Measurements from ENCODE around the gene PDE4B. TPM values are rescaled to one million over a fixed set of nuclear protein-coding genes. Genes with fewer than 3 reads are reported as not detected.

The PDE4B gene
- total RNA-seq, 2 experiments from 2014 or later = 26.5 to 27.7 TPM

DNA sequence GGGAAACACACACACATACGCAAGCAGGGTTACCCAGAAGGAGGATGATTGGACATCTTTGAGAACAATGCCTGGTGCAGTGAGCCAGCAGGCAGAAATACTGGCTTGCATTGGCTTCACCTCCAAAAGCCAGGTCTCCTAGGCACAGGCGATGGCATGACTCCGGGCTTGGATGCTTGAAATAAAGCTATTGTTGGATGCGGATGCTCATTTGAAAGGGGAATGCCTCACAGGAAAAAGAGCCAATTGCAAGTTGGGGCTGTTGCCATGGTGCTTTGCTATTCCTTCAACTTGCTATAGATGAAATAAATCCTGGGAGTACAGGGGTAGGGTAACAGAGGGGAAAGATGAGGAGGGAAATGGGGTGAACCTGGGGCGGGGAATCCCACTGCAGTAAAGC lies 560.6 kb downstream of the PDE4B start:
- Mint-ChIP-seq H3K36me3 (ENCODE audit: low read depth) (peaks cover 63% of the 10 kb centered on the region), H3K4me1 (peaks cover 91% of the 10 kb centered on the region), H3K27me3 (no peaks in the 10 kb centered on the region), H3K4me3 (no peak overlapping the region), H3K9me3 (peaks cover 2% of the 10 kb centered on the region), H3K27ac (no peak overlapping the region)
- no peak for DNase-seq
- CTCF ChIA-PET = interaction anchor here (1.2 to 2.7 kb wide), 4 partner anchors 12 to 100 kb away, joined by 3 to 6 read pairs (median 4); no protein-coding TSS in a partner anchor
- POLR2A ChIA-PET = no interaction called here

DNA sequence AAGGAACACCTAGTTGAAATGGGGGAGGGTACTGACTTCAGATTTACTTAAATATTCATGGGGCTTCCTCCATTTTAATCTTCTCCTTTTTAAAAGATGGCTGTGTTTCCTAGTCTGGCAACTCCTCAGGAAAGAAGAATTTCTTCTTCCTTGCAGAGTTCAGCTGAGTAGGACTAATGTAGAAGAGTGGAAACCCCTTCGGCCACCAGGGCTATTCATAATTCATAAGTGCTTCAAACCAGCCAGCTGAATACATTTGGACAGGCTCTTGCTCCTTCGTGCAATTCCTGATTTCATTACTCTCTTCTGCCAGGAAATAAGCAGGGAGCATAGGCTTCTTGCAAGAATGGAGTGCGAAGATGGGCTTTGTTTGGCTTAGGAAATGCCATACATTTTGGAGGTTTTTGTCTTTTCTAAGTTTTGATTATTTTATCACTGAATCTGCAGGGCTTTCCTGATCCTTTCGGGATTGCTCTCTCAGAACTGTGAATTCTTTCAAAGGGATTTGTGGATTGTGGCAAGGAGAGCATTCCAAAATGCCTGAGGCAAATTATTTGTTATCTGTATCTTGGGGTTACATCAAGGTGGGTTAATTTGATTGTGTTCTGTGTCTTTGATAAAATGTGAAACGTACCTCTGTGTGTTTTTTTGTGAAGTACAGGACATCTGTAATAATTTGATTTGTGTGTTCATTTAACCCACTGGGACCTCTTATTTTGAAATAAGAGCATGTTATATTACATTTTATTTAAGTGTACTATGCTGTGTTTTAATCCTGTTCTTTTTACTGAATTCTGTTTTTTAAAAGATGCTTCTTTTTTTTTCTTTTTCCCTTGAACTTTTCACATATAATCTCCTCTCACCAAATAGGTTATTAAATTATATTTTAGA lies 561.9 kb downstream of the PDE4B start:
- ChIA-PET CTCF (interaction anchor here (0.7 to 2.7 kb wide), 4 partner anchors 10 to 102 kb away, joined by 3 to 6 read pairs (median 4); no protein-coding TSS in a partner anchor), POLR2A (no interaction called here)
- no peak overlapping the region for H3K27ac Mint-ChIP-seq
- H3K4me3 Mint-ChIP-seq = no peak overlapping the region
- peaks cover 91% of the 10 kb centered on the region for H3K4me1 Mint-ChIP-seq
- DNase-seq = no peak
- no peaks in the 10 kb centered on the region for H3K27me3 Mint-ChIP-seq
- peaks cover 68% of the 10 kb centered on the region for H3K36me3 Mint-ChIP-seq (ENCODE audit: low read depth)
- H3K9me3 Mint-ChIP-seq = peaks cover 2% of the 10 kb centered on the region

DNA sequence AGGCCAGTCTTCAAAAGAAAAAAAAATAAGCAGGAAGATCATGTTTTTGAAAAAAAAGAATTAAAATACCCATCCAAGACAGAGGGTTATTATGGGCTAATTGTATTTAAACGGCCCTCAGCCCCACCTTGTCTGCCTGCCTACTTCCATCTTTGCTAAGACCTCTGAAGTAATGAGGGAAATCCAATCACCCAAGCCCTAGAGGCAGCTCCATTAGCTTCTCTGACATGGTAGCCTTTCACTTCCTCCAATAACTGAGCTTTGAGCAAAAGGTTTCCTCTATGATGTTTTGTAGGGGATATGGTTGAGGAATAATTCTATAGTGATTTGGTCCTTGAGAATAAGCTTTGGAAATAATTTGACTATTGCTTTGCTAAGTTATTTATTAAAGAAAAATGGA lies 563.1 kb downstream of the PDE4B start:
- peaks cover 88% of the 10 kb centered on the region for H3K4me1 Mint-ChIP-seq
- H3K9me3 Mint-ChIP-seq = peaks cover 2% of the 10 kb centered on the region
- ChIA-PET POLR2A (interaction anchor here (0.7 kb wide), 1 partner anchor 94 kb away, joined by 6 read pairs; no protein-coding TSS in a partner anchor), CTCF (interaction anchor here (0.8 to 2.7 kb wide), 4 partner anchors 8 to 11 kb away, joined by 3 to 10 read pairs (median 4); no protein-coding TSS in a partner anchor)
- H3K4me3 Mint-ChIP-seq = no peak overlapping the region
- no peaks in the 10 kb centered on the region for H3K27me3 Mint-ChIP-seq
- H3K36me3 Mint-ChIP-seq (ENCODE audit: low read depth) = peaks cover 74% of the 10 kb centered on the region
- DNase-seq = no peak
- no peak overlapping the region for H3K27ac Mint-ChIP-seq

DNA sequence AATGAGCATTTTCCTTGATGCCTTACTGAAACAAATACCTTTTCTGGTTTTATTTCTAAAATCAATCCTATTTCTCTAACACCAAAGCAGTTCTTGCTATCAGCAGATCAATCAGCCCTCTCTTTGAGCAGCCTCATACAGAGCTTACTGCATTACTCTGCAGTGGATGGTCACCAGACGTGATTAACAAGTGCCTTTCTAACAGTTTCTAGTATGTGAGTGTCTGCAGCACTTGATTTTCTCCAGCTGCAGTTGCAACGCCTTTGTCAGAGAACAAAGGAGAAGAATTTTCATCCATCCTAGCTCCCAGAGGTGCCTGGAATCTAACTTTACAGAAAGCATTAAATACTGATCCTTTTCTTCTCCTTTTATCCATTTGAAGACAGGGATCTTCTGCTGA lies 563.9 kb downstream of the PDE4B start:
- Mint-ChIP-seq H3K36me3 (ENCODE audit: low read depth) (peaks cover 76% of the 10 kb centered on the region), H3K27ac (no peak overlapping the region), H3K27me3 (no peaks in the 10 kb centered on the region), H3K9me3 (peaks cover 2% of the 10 kb centered on the region), H3K4me1 (peaks cover 85% of the 10 kb centered on the region), H3K4me3 (no peak overlapping the region)
- ChIA-PET POLR2A (no interaction called here), CTCF (interaction anchor here (0.8 to 2.7 kb wide), 5 partner anchors 8 to 15 kb away, joined by 3 to 10 read pairs (median 4); no protein-coding TSS in a partner anchor)
- no peak for DNase-seq

DNA sequence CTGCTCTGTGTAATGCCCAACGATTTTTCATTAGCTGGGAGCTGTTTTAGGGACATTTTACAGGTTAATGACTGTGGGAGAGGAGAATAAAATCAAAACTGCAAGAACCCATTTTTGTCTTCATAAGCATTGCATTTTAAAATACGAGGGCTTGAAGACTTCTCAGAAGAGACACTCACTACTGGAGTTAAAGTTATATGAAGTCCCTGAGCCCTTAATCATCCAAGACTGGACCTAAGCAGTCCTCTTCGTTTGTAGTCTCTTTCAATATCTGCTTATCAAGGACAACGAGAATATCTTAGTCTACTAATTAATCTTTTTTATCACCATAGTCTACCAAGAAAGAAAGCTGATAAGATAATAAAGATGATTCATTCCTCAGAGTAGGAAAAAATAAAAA lies 564.3 kb downstream of the PDE4B start:
- no peak for DNase-seq
- peaks cover 85% of the 10 kb centered on the region for H3K4me1 Mint-ChIP-seq
- H3K27ac Mint-ChIP-seq = no peak overlapping the region
- peaks cover 76% of the 10 kb centered on the region for H3K36me3 Mint-ChIP-seq (ENCODE audit: low read depth)
- H3K27me3 Mint-ChIP-seq = no peaks in the 10 kb centered on the region
- ChIA-PET POLR2A (no interaction called here), CTCF (interaction anchor here (1.3 to 2.7 kb wide), 4 partner anchors 8 to 15 kb away, joined by 3 to 10 read pairs (median 4); no protein-coding TSS in a partner anchor)
- H3K4me3 Mint-ChIP-seq = no peak overlapping the region
- peaks cover 1% of the 10 kb centered on the region for H3K9me3 Mint-ChIP-seq

DNA sequence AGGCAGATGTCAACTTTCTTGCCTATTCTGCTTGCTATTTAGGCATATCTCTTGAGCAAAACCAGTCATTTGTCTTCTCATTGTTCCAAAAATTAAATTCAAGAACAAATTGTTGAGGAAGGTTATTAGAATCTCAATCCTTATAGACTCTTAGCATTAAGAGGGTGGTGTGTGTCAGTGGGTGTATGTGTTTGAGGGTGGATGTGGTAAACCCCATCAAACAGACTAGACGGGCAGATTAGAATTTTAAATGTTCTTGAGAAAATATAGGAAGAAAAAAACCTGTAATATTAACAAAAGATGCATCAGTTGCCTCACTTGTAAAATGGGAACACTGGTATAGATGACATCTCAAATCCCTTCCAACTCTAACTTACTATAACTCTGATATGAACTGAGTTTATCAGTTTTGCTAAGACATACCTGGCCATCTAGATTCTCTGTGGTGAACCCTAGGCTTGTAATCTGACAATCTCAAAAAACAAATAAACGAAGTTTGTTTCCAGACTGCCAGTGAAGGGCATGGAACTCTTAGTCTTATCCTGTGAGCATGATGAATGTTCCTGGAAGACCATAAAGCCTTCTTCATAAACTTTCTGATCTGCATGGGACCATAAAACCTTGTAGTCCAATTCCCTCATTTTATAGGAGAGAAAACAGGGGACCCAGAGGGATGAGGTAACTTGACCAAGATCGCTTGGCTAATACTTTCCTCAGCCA lies 564.9 kb downstream of the PDE4B start:
- DNase-seq = peak; percentile 57
- peaks cover 78% of the 10 kb centered on the region for H3K36me3 Mint-ChIP-seq (ENCODE audit: low read depth)
- CTCF ChIA-PET = interaction anchor here (1.3 to 2.7 kb wide), 2 partner anchors 9 to 14 kb away, joined by 4 to 10 read pairs; no protein-coding TSS in a partner anchor
- H3K4me1 Mint-ChIP-seq = peaks cover 85% of the 10 kb centered on the region
- H3K4me3 Mint-ChIP-seq = no peak overlapping the region
- POLR2A ChIA-PET = no interaction called here
- no peaks in the 10 kb centered on the region for H3K27me3 Mint-ChIP-seq
- no peaks in the 10 kb centered on the region for H3K9me3 Mint-ChIP-seq
- peak overlapping the region; percentile 22 for H3K27ac Mint-ChIP-seq

DNA sequence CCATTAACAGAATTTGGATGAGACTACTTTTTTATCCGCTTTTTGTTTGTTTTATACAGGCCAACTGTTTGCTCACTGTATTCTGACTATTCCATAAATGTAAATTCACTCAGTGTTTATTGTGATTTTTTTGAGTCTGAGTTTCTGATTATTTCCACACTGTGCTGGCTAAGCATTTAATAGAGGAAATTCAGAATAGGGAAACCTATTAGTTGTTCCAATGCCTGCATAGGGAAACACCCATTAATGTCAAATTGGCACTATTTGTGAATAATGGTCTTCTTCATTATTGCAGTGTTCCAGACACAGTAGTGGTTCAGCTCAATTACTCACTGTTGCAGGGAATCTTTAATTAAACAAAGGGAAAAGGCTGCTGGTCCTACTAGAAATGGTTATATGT lies 566.6 kb downstream of the PDE4B start:
- ChIA-PET CTCF (interaction anchor here (1.8 to 2.2 kb wide), 2 partner anchors 17 to 27 kb away, joined by 5 to 6 read pairs; no protein-coding TSS in a partner anchor), POLR2A (no interaction called here)
- H3K27me3 Mint-ChIP-seq = no peaks in the 10 kb centered on the region
- no peak overlapping the region for H3K27ac Mint-ChIP-seq
- DNase-seq = no peak
- H3K36me3 Mint-ChIP-seq (ENCODE audit: low read depth) = peaks cover 81% of the 10 kb centered on the region
- H3K4me3 Mint-ChIP-seq = no peak overlapping the region
- no peaks in the 10 kb centered on the region for H3K9me3 Mint-ChIP-seq
- H3K4me1 Mint-ChIP-seq = peaks cover 77% of the 10 kb centered on the region

DNA sequence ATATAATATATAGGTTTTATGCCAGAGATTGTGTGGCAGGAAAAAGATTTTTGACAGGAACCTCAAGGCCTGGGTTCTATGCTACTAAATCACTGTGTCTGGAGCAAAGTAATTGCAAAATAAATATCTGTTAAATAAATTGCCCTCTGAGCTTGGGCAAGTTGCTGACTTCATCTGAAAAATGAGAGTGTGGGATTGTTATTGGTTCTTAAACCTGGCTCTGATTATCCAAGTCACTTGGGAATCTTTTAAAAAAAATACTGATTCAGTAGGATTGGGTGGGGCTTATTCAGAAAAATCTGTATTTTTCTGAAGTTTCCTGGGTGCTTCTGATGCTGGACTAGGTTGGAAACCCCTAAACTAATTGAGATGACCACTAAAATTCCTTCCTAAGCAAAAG lies 567.1 kb downstream of the PDE4B start:
- no peak overlapping the region for H3K4me3 Mint-ChIP-seq
- ChIA-PET POLR2A (no interaction called here), CTCF (interaction anchor here (1.1 to 2.9 kb wide), 5 partner anchors 11 to 28 kb away, joined by 3 to 14 read pairs (median 5); no protein-coding TSS in a partner anchor)
- DNase-seq = no peak
- H3K27ac Mint-ChIP-seq = no peak overlapping the region
- H3K36me3 Mint-ChIP-seq (ENCODE audit: low read depth) = peaks cover 81% of the 10 kb centered on the region
- no peaks in the 10 kb centered on the region for H3K9me3 Mint-ChIP-seq
- no peaks in the 10 kb centered on the region for H3K27me3 Mint-ChIP-seq
- H3K4me1 Mint-ChIP-seq = peaks cover 76% of the 10 kb centered on the region

DNA sequence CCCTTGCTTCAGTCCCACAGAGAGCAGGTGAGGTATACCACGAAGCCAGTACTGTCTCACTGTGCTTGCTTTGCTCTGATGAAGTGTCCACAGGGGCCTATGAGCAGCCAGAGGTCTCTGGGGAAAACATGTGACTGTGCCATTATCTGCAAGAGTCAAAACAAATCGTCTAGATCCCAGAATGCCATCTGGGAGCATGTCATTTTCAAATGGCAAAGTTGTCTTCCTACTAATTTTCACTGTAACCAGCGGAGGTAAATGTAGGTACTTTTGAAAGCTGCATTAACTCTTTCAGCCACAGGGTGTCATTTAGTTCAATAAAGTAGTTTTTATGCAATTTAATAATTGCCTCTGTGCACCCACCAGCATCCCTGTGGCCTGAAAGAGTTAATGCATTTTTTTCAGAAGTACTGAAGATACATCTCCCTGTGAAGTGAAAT lies 567.6 kb downstream of the PDE4B start:
- DNase-seq = no peak
- POLR2A ChIA-PET = interaction anchor here (0.6 kb wide), 1 partner anchor 1847 kb away, joined by 4 read pairs; no protein-coding TSS in a partner anchor
- Mint-ChIP-seq H3K36me3 (ENCODE audit: low read depth) (peaks cover 84% of the 10 kb centered on the region), H3K9me3 (no peaks in the 10 kb centered on the region), H3K4me3 (no peak overlapping the region), H3K27me3 (no peaks in the 10 kb centered on the region), H3K27ac (no peak overlapping the region), H3K4me1 (peaks cover 79% of the 10 kb centered on the region)
- CTCF ChIA-PET = interaction anchor here (0.9 to 2.9 kb wide), 6 partner anchors 10 to 77 kb away, joined by 3 to 14 read pairs (median 4); no protein-coding TSS in a partner anchor

DNA sequence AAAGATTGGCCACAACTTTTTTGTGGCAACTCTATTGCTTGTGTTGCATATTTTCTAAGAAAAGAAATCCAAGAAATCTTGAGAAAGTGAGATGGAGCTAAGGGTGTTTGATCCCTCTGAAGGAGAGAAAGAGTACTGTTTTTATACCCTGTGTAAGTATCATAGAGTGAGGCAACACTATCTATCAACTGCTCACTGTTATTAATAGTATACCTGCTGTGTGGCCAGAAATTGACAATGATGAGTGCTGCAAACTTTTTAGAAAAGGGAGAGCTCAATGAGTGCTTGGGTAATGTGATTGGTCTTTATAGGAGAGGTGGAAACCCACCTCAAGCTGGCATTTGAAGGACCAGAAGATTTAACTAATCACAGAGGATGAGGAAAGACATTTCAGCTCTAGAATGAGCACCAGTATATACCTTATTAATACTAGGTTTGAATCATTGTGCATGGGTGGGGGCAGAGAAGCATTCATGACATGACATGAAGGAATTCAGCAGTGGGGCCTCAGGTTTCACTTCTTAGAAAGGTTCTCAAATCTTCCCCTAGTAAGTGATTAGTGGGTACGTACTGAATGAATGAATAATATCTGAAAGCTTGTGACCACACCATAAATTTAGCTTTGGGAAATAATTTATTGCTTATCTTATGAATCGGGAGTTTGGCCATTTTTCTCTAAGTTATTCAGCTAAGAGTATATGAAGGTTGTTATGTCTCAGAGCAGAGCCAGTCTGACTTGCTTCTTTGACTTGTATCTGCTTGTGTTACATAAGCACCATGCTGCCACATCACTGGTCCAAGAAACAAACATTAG lies 572.1 kb downstream of the PDE4B start:
- H3K36me3 Mint-ChIP-seq (ENCODE audit: low read depth) = peaks cover 88% of the 10 kb centered on the region
- no peaks in the 10 kb centered on the region for H3K9me3 Mint-ChIP-seq
- no peak for DNase-seq
- no peak overlapping the region for H3K4me3 Mint-ChIP-seq
- peak overlapping the region; percentile 9 for H3K27ac Mint-ChIP-seq
- no peaks in the 10 kb centered on the region for H3K27me3 Mint-ChIP-seq
- ChIA-PET CTCF (interaction anchor here (0.8 to 1.3 kb wide), 6 partner anchors 8 to 116 kb away, joined by 3 to 6 read pairs (median 4); no protein-coding TSS in a partner anchor), POLR2A (no interaction called here)
- peaks cover 71% of the 10 kb centered on the region for H3K4me1 Mint-ChIP-seq

DNA sequence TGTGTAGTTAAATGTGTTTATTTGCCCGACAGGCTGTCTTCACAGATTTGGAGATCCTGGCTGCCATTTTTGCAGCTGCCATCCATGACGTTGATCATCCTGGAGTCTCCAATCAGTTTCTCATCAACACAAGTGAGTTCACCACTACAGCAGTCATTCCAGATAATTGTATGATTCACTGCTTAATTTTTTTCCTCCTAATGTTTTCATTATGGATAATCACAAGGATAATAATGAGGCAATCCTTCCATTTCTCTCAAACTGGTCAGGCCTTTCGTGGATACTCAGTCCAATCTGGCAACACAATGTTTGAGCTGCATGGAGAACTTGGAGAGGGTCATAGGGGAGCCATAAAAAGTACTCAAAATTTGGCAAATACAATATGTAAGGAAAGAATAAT lies 572.9 kb downstream of the PDE4B start:
- H3K27ac Mint-ChIP-seq = no peak overlapping the region
- no peak for DNase-seq
- ChIA-PET CTCF (interaction anchor here (1.2 to 1.8 kb wide), 7 partner anchors 9 to 123 kb away, joined by 3 to 6 read pairs (median 4); no protein-coding TSS in a partner anchor), POLR2A (no interaction called here)
- H3K27me3 Mint-ChIP-seq = no peaks in the 10 kb centered on the region
- H3K4me3 Mint-ChIP-seq = no peak overlapping the region
- H3K9me3 Mint-ChIP-seq = no peaks in the 10 kb centered on the region
- peaks cover 69% of the 10 kb centered on the region for H3K4me1 Mint-ChIP-seq
- H3K36me3 Mint-ChIP-seq (ENCODE audit: low read depth) = peaks cover 87% of the 10 kb centered on the region

DNA sequence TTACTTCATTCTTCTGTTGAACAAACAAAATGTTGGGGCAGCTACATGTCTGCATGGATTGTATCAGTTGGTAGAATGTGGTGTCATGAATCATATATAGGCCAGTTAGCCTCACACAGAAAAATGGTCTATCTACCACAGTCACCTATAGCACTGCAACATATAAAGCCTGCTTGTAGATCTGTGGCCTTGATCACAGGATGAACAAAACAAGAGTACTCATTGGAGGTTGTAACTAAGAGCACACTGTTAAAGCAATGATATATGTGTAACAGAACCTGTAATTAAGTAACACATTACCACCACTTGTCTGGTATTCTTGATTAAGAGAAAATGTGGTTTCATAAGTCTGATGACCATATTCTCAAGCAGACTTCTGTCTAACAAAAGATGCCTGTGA lies 573.9 kb downstream of the PDE4B start:
- DNase-seq = no peak
- CTCF ChIA-PET = interaction anchor here (1.0 to 2.2 kb wide), 8 partner anchors 10 to 124 kb away, joined by 3 to 10 read pairs (median 4); no protein-coding TSS in a partner anchor
- H3K27me3 Mint-ChIP-seq = no peaks in the 10 kb centered on the region
- no peak overlapping the region for H3K27ac Mint-ChIP-seq
- H3K4me3 Mint-ChIP-seq = no peak overlapping the region
- H3K9me3 Mint-ChIP-seq = no peaks in the 10 kb centered on the region
- H3K4me1 Mint-ChIP-seq = peaks cover 72% of the 10 kb centered on the region
- peaks cover 89% of the 10 kb centered on the region for H3K36me3 Mint-ChIP-seq (ENCODE audit: low read depth)
- POLR2A ChIA-PET = no interaction called here
